CD4-positive, alpha-beta T cell (primary cell): ENCODE data around the gene EXOC3. TPM values are rescaled to one million over a fixed set of nuclear protein-coding genes. Genes with fewer than 3 reads are reported as not detected.
A peak's percentile ranks its signal among the peaks of the same experiment; 100 is the strongest.

Experiments
- ATAC-seq: fragments of 200-7000 bp; cut with Tn5 transposase; one replicate; pipeline ENCODE4 v1.10.0; 2022; ENCODE audit warnings: mild to moderate bottlenecking; ENCODE audit not compliant: poor library complexity
- CTCF ChIA-PET: fragments of 350-600 bp; sonication (Branson Sonifier 250); formaldehyde crosslinking; loops from one replicate; lab custom pipeline; 2021; ENCODE audit warnings: antibody characterized with exemption, inconsistent platforms; lab: Charles Lee
- POLR2A ChIA-PET: fragments of 350-600 bp; sonication (Branson Sonifier 250); formaldehyde crosslinking; loops from one replicate; lab custom pipeline; 2021; ENCODE audit warnings: antibody characterized with exemption, inconsistent platforms; lab: Charles Lee
- DNase-seq, 14 experiments: peaks; one replicate each; pipeline ENCODE4 v3.0.0-alpha.2; 2013 to 2020; ENCODE audit warnings: mixed read lengths in 2 of 14
- H3K27ac ChIP-seq, 2 donors: one replicate each; pipeline versions ENCODE4 v1.5.1 to v1.7.0; 2013; ENCODE audit warnings: low read length in 2 of 2, low read depth in 1 of 2, mild to moderate bottlenecking in 1 of 2
- H3K27me3 ChIP-seq, 2 experiments: 1 replicate in 1 of 2; 2 replicates in 1 of 2; pipeline versions ENCODE4 v1.6.1 to v1.7.0; 2013; ENCODE audit warnings: low read length in 2 of 2, control low read depth in 1 of 2, mild to moderate bottlenecking in 1 of 2, moderate library complexity in 1 of 2; ENCODE audit not compliant: insufficient read depth in 2 of 2, control insufficient read depth in 1 of 2
- H3K36me3 ChIP-seq: one replicate; pipeline ENCODE4 v1.6.1; 2013; ENCODE audit warnings: low read length, control low read depth; ENCODE audit not compliant: insufficient read depth
- H3K4me1 ChIP-seq: one replicate; pipeline ENCODE4 v1.6.1; 2013; ENCODE audit warnings: low read length, control low read depth; ENCODE audit not compliant: insufficient read depth
- H3K4me3 ChIP-seq: one replicate; pipeline ENCODE4 v1.5.1; 2013; ENCODE audit warnings: mild to moderate bottlenecking, low read length, moderate library complexity
- H3K9me3 ChIP-seq, 2 experiments: 1 replicate in 1 of 2; 2 replicates in 1 of 2; pipeline versions ENCODE4 v1.6.1 to v1.7.0; 2013; ENCODE audit warnings: low read length in 2 of 2, mild to moderate bottlenecking in 2 of 2, control low read depth in 1 of 2, moderate library complexity in 1 of 2; ENCODE audit not compliant: control insufficient read depth in 1 of 2, insufficient read depth in 1 of 2
- H3K27ac Mint-ChIP-seq: one replicate; pipeline ENCODE4 v1.8.0; 2020; ENCODE audit warnings: mixed read lengths
- H3K27me3 Mint-ChIP-seq: one replicate; pipeline ENCODE4 v1.8.0; 2021; ENCODE audit warnings: mixed read lengths
- H3K36me3 Mint-ChIP-seq: one replicate; pipeline ENCODE4 v1.8.0; 2021; ENCODE audit warnings: low read depth, mixed read lengths
- H3K4me1 Mint-ChIP-seq: one replicate; pipeline ENCODE4 v1.8.0; 2021; ENCODE audit warnings: low read depth, mixed read lengths
- H3K4me3 Mint-ChIP-seq: one replicate; pipeline ENCODE4 v1.8.0; 2020; ENCODE audit warnings: mild to moderate bottlenecking, mixed read lengths
- H3K9me3 Mint-ChIP-seq: one replicate; pipeline ENCODE4 v1.8.0; 2020; ENCODE audit warnings: mixed read lengths
- CTCF ChIP-seq: fragments of 200-600 bp; IDR thresholded peaks from one replicate; pipeline ENCODE4 v1.8.0; 2022; ENCODE audit warnings: antibody characterized with exemption, mild to moderate bottlenecking
- intact Hi-C, 2 experiments: fragments of 100-400 bp; cut with DNase I in 1 of 2; cut with micrococcal nuclease in 1 of 2; formaldehyde crosslinking; loops; one replicate each; pipeline versions ENCODE4 v1.15.1 to v1.9.0; 2023 to 2025; cut with DNase I, micrococcal nuclease
- total RNA-seq, 174 experiments: library from RNA in 2 of 174; stranded (reverse) in 2 of 174; gene quantifications; one replicate each; pipeline ENCODE4 v1.2.3 and lab custom pipeline; 2021 to 2026

Gene EXOC3
- total RNA-seq, 2 experiments from 2014 or later = 82.4 to 84.1 TPM

- Mint-ChIP-seq H3K27ac (peak overlapping the region; percentile 87), H3K4me3 (peak overlapping the region; percentile 87), H3K9me3 (no peaks in the 10 kb centered on the region), H3K27me3 (peaks cover 9% of the 10 kb centered on the region), H3K4me1 (peaks cover 27% of the 10 kb centered on the region), H3K36me3 (peaks cover 16% of the 10 kb centered on the region)
- H3K4me1 ChIP-seq = peaks cover 42% of the 10 kb centered on the region
- CTCF ChIA-PET = interaction anchor here (1.2 kb wide), 1 partner anchor 25 kb away, joined by 4 read pairs; no protein-coding TSS in a partner anchor
- POLR2A ChIA-PET = interaction anchor here (0.6 to 3.2 kb wide), 8 partner anchors 8 to 140 kb away, joined by 3 to 22 read pairs (median 4); partner anchors contain the start of genes CEP72 and EXOC3
- H3K36me3 ChIP-seq = peaks cover 18% of the 10 kb centered on the region
- ATAC-seq (no peak), DNase-seq (no peak)
- intact Hi-C loops = loop anchor here (1.0 to 5.0 kb wide), 5 partner anchors 7 to 249 kb away; partner anchors contain the start of gene PDCD6 (in 1 of the 2)
- no peak for TF ChIP-seq CTCF
- peaks cover 11 to 14% of the 10 kb centered on the region in 2 experiments for H3K27me3 ChIP-seq
- H3K4me3 ChIP-seq = peak overlapping the region; percentile 63
- H3K9me3 ChIP-seq = peaks cover 0 to 11% of the 10 kb centered on the region in 2 experiments
- H3K27ac ChIP-seq = peak overlapping the region in 1 of 2 donors; percentile 74
Measured at GRCh38 chr5:471750-472058, 28.7 kb downstream of the EXOC3 start.

- DNase-seq = peak in 3 of 14 experiments; percentile 9 to 23 (median 11)
- ChIA-PET POLR2A (interaction anchor here (0.6 to 3.2 kb wide), 8 partner anchors 8 to 140 kb away, joined by 3 to 22 read pairs (median 4); partner anchors contain the start of genes CEP72 and EXOC3), CTCF (interaction anchor here (1.2 kb wide), 1 partner anchor 25 kb away, joined by 4 read pairs; no protein-coding TSS in a partner anchor)
- H3K27me3 ChIP-seq = peaks cover 12 to 14% of the 10 kb centered on the region in 2 experiments
- TF ChIP-seq CTCF = no peak
- intact Hi-C loops = loop anchor here (1.0 to 5.0 kb wide), 5 partner anchors 8 to 250 kb away; partner anchors contain the start of gene PDCD6 (in 1 of the 2)
- Mint-ChIP-seq H3K36me3 (peaks cover 16% of the 10 kb centered on the region), H3K9me3 (no peaks in the 10 kb centered on the region), H3K27ac (peak overlapping the region; percentile 87), H3K4me1 (peaks cover 27% of the 10 kb centered on the region), H3K4me3 (peak overlapping the region; percentile 87), H3K27me3 (peaks cover 13% of the 10 kb centered on the region)
- ATAC-seq = peak; percentile 1
- peaks cover 0 to 13% of the 10 kb centered on the region in 2 experiments for H3K9me3 ChIP-seq
- H3K4me1 ChIP-seq = peaks cover 42% of the 10 kb centered on the region
- H3K4me3 ChIP-seq = peak overlapping the region; percentile 63
- H3K27ac ChIP-seq = peak overlapping the region in 1 of 2 donors; percentile 74
- peaks cover 14% of the 10 kb centered on the region for H3K36me3 ChIP-seq
Measured at GRCh38 chr5:472076-472655, 29.2 kb downstream of the EXOC3 start.

- intact Hi-C loops = loop anchor here (1.0 to 5.0 kb wide), 5 partner anchors 9 to 251 kb away; partner anchors contain the start of gene PDCD6 (in 1 of the 2)
- no peak for TF ChIP-seq CTCF
- DNase-seq = peak; percentile 76 to 95 (median 86)
- peak overlapping the region; percentile 87 for H3K4me3 Mint-ChIP-seq
- Histone ChIP-seq H3K27me3 (peaks cover 14 to 16% of the 10 kb centered on the region in 2 experiments), H3K4me3 (peak overlapping the region; percentile 75), H3K4me1 (peaks cover 42% of the 10 kb centered on the region), H3K9me3 (peaks cover 0 to 19% of the 10 kb centered on the region in 2 experiments), H3K36me3 (peaks cover 13% of the 10 kb centered on the region), H3K27ac (peak overlapping the region in 1 of 2 donors; percentile 74)
- peaks cover 27% of the 10 kb centered on the region for H3K4me1 Mint-ChIP-seq
- peaks cover 20% of the 10 kb centered on the region for H3K27me3 Mint-ChIP-seq
- no peaks in the 10 kb centered on the region for H3K9me3 Mint-ChIP-seq
- H3K27ac Mint-ChIP-seq = peak overlapping the region; percentile 87
- POLR2A ChIA-PET = interaction anchor here (0.8 to 3.2 kb wide), 7 partner anchors 9 to 1328 kb away, joined by 3 to 22 read pairs (median 4); partner anchors contain the start of genes CEP72 and NDUFS6
- H3K36me3 Mint-ChIP-seq = peaks cover 16% of the 10 kb centered on the region
- ATAC-seq = peak; percentile 84
- CTCF ChIA-PET = no interaction called here
Measured at GRCh38 chr5:472656-473550, 29.9 kb downstream of the EXOC3 start.
